Upper lobe of left lung (tissue), 4 donors: Measurements from ENCODE around the gene PSMC3.

ENCODE experiments used
- EP300 ChIP-seq, 4 donors: sonication (generic); formaldehyde crosslinking; IDR thresholded peaks; one replicate each; pipeline ENCODE4 v1.5.1; 2017; ENCODE audit warnings: antibody characterized with exemption in 4 of 4, control low read depth in 2 of 4
- POLR2A ChIP-seq, 4 donors: fragments of 450-650 bp; IDR thresholded peaks; one replicate each; pipeline ENCODE4 v1.5.1; 2016 to 2017; ENCODE audit warnings: antibody characterized with exemption in 4 of 4, mild to moderate bottlenecking in 2 of 4
- TF ChIP-seq, protein P1 (sequence below), 6 experiments: fragments of 450-650 bp in 4 of 6; fragments of 200-600 bp in 2 of 6; sonication (generic) in 2 of 6; IDR thresholded peaks; one replicate each; pipeline ENCODE4 v1.5.1; 2016 to 2019; ENCODE audit warnings: antibody characterized with exemption in 6 of 6

GRCh38 chr11:47400768-47401279 lies 25.4 kb downstream of the PSMC3 start:
- TF ChIP-seq, protein P1, sequence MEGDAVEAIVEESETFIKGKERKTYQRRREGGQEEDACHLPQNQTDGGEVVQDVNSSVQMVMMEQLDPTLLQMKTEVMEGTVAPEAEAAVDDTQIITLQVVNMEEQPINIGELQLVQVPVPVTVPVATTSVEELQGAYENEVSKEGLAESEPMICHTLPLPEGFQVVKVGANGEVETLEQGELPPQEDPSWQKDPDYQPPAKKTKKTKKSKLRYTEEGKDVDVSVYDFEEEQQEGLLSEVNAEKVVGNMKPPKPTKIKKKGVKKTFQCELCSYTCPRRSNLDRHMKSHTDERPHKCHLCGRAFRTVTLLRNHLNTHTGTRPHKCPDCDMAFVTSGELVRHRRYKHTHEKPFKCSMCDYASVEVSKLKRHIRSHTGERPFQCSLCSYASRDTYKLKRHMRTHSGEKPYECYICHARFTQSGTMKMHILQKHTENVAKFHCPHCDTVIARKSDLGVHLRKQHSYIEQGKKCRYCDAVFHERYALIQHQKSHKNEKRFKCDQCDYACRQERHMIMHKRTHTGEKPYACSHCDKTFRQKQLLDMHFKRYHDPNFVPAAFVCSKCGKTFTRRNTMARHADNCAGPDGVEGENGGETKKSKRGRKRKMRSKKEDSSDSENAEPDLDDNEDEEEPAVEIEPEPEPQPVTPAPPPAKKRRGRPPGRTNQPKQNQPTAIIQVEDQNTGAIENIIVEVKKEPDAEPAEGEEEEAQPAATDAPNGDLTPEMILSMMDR (IDR thresholded peaks at IDR 0.05) = no peak
- no peak for TF ChIP-seq EP300 (IDR thresholded peaks at IDR 0.05)
- no peak for TF ChIP-seq POLR2A (IDR thresholded peaks at IDR 0.05)
